ENCODE results near the gene RMI1. TPM values are rescaled to one million over a fixed set of nuclear protein-coding genes. Genes with fewer than 3 reads are reported as not detected.
"Not testable (repeated sequence)": the region's sequence is repeated elsewhere in the genome, so short reads cannot be mapped to it uniquely, and the experiment has no call there.

Gene RMI1
- total RNA-seq, 4 donors from 2014 or later = 2.8 to 3.9 (median 3.6) TPM

GRCh38 chr9:83937861-83938455 lies 42.6 kb upstream of the RMI1 start:
- in situ Hi-C loops (cut with MboI; ENCODE audit: low sequenced_read_pairs in 4 of 4) (loop anchor here (5.0 to 10.0 kb wide), 5 partner anchors 234 to 379 kb away; no protein-coding TSS in a partner anchor), intact Hi-C loops (cut with DNase I; ENCODE audit: low total_unique reads) (loop anchor here (1.0 to 10.0 kb wide), 4 partner anchors 127 to 377 kb away; no protein-coding TSS in a partner anchor)
- TF ChIP-seq, protein P1, sequence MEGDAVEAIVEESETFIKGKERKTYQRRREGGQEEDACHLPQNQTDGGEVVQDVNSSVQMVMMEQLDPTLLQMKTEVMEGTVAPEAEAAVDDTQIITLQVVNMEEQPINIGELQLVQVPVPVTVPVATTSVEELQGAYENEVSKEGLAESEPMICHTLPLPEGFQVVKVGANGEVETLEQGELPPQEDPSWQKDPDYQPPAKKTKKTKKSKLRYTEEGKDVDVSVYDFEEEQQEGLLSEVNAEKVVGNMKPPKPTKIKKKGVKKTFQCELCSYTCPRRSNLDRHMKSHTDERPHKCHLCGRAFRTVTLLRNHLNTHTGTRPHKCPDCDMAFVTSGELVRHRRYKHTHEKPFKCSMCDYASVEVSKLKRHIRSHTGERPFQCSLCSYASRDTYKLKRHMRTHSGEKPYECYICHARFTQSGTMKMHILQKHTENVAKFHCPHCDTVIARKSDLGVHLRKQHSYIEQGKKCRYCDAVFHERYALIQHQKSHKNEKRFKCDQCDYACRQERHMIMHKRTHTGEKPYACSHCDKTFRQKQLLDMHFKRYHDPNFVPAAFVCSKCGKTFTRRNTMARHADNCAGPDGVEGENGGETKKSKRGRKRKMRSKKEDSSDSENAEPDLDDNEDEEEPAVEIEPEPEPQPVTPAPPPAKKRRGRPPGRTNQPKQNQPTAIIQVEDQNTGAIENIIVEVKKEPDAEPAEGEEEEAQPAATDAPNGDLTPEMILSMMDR (IDR thresholded peaks at IDR 0.05 in 4 of 5, conservative IDR thresholded peaks at IDR 0.05 in 1 of 5) = peak; percentile 59 to 71 (median 68)
- TF ChIP-seq POLR2A (IDR thresholded peaks at IDR 0.05) = no peak
- Histone ChIP-seq H3K27me3 (no peaks in the 10 kb centered on the region), H3K4me1 (peaks cover 20 to 29% of the 10 kb centered on the region in 2 donors), H3K9me3 (no peaks in the 10 kb centered on the region), H3K27ac (no peak overlapping the region), H3K36me3 (peaks cover 0 to 17% of the 10 kb centered on the region in 2 donors), H3K4me3 (no peak overlapping the region)
- DNase-seq (no peak), ATAC-seq (peak; percentile 45 to 48)

- intact Hi-C loops (cut with DNase I; ENCODE audit: low total_unique reads) = no loop called here
- in situ Hi-C loops (cut with MboI; ENCODE audit: low sequenced_read_pairs in 4 of 4) = loop anchor here in 2 of 4 donors (10.0 kb wide), 1 partner anchor 234 kb away; no protein-coding TSS in a partner anchor
- TF ChIP-seq, protein P1 (IDR thresholded peaks at IDR 0.05 in 4 of 5, conservative IDR thresholded peaks at IDR 0.05 in 1 of 5) = no peak
- no peak for TF ChIP-seq POLR2A (IDR thresholded peaks at IDR 0.05)
- Histone ChIP-seq H3K27ac (no peak overlapping the region), H3K4me3 (no peak overlapping the region), H3K9me3 (no peaks in the 10 kb centered on the region), H3K4me1 (peaks cover under 1 to 13% of the 10 kb centered on the region in 2 donors), H3K27me3 (no peaks in the 10 kb centered on the region), H3K36me3 (peaks cover 0 to 39% of the 10 kb centered on the region in 2 donors)
- DNase-seq = no peak
- no peak for ATAC-seq
These were observed 39.9 kb upstream of the RMI1 start for GRCh38 chr9:83940590-83941303.

GRCh38 chr9:83948096-83948495 lies 32.5 kb upstream of the RMI1 start:
- H3K27ac ChIP-seq; H3K27me3 ChIP-seq; H3K4me1 ChIP-seq; ATAC-seq; DNase-seq; H3K9me3 ChIP-seq; H3K4me3 ChIP-seq; intact Hi-C loops (cut with DNase I; ENCODE audit: low total_unique reads): not testable (repeated sequence)
- in situ Hi-C loops (cut with MboI; ENCODE audit: low sequenced_read_pairs in 4 of 4) = loop anchor here in 2 of 4 donors (10.0 kb wide), 1 partner anchor 227 kb away; no protein-coding TSS in a partner anchor
- peaks cover 0 to 44% of the 10 kb centered on the region in 2 donors for H3K36me3 ChIP-seq

- ATAC-seq (peak; percentile 22 to 35), DNase-seq (no peak)
- in situ Hi-C loops (cut with MboI; ENCODE audit: low sequenced_read_pairs in 4 of 4) (no loop called here), intact Hi-C loops (cut with DNase I; ENCODE audit: low total_unique reads) (loop anchor here (1.0 kb wide), 1 partner anchor 23 kb away; no protein-coding TSS in a partner anchor)
- peak overlapping the region; percentile 78 to 92 (median 88) for H3K27ac ChIP-seq
- no peaks in the 10 kb centered on the region for H3K9me3 ChIP-seq
- TF ChIP-seq POLR2A (IDR thresholded peaks at IDR 0.05) = no peak
- TF ChIP-seq, protein P1 (IDR thresholded peaks at IDR 0.05 in 4 of 5, conservative IDR thresholded peaks at IDR 0.05 in 1 of 5) = no peak
- peaks cover 11 to 17% of the 10 kb centered on the region in 2 donors for H3K4me1 ChIP-seq
- H3K4me3 ChIP-seq = peak overlapping the region; percentile 78 to 96 (median 84)
- peaks cover 0 to 35% of the 10 kb centered on the region in 2 donors for H3K36me3 ChIP-seq
- H3K27me3 ChIP-seq = no peaks in the 10 kb centered on the region
These were observed 24.5 kb upstream of the RMI1 start for GRCh38 chr9:83956086-83956435.

Data from gastrocnemius medialis (tissue), 4 donors.